MM.1S (cell line): Measurements from ENCODE around the gene NFKB1.

Experiments
- DNase-seq: peaks from one replicate; pipeline ENCODE4 v3.0.0-alpha.2; 2015
- H2AFZ ChIP-seq: fragments of 300-600 bp; sonication (generic); 2 replicates; pipeline ENCODE4 v1.6.0; 2016; ENCODE audit warnings: antibody characterized with exemption, low read length
- H3F3A ChIP-seq: fragments of 300-600 bp; sonication (generic); 2 replicates; pipeline ENCODE4 v1.6.1; 2016; ENCODE audit warnings: mild to moderate bottlenecking, antibody characterized with exemption, low read length, moderate library complexity, mixed read lengths; ENCODE audit not compliant: insufficient read depth
- H3K27ac ChIP-seq: fragments of 300-600 bp; sonication (generic); 2 replicates; pipeline ENCODE4 v1.5.1; 2016; ENCODE audit warnings: mild to moderate bottlenecking, low read length
- H3K27me3 ChIP-seq: fragments of 300-600 bp; sonication (generic); replicated peaks from 2 replicates; pipeline ENCODE4 v1.6.0; 2016; ENCODE audit warnings: low read length; ENCODE audit not compliant: insufficient read depth
- H3K36me3 ChIP-seq: fragments of 300-600 bp; sonication (generic); replicated peaks from 2 replicates; pipeline ENCODE4 v1.6.1; 2016; ENCODE audit warnings: mild to moderate bottlenecking, low read length, mixed read lengths; ENCODE audit not compliant: insufficient read depth
- H3K4me1 ChIP-seq: fragments of 300-600 bp; sonication (generic); 2 replicates; pipeline ENCODE4 v1.6.1; 2016; ENCODE audit warnings: low read length, mixed read lengths
- H3K4me2 ChIP-seq: fragments of 300-600 bp; sonication (generic); 2 replicates; pipeline ENCODE4 v1.6.0; 2016; ENCODE audit warnings: low read depth, low read length
- H3K4me3 ChIP-seq: fragments of 300-600 bp; sonication (generic); 2 replicates; pipeline ENCODE4 v1.5.1; 2016; ENCODE audit warnings: low read length, mixed read lengths
- H3K79me2 ChIP-seq: fragments of 300-600 bp; sonication (generic); 2 replicates; pipeline ENCODE4 v1.6.1; 2016; ENCODE audit warnings: mixed run types, low read length, mixed read lengths
- H3K9ac ChIP-seq: fragments of 300-600 bp; sonication (generic); 2 replicates; pipeline ENCODE4 v1.6.1; 2016; ENCODE audit warnings: low read length, mixed read lengths
- H3K9me2 ChIP-seq: fragments of 300-600 bp; sonication (generic); replicated peaks from 2 replicates; pipeline ENCODE4 v1.6.1; 2016; ENCODE audit warnings: mild to moderate bottlenecking, low read length, mixed read lengths; ENCODE audit not compliant: insufficient read depth
- H3K9me3 ChIP-seq: fragments of 300-600 bp; sonication (generic); replicated peaks from 2 replicates; pipeline ENCODE4 v1.6.1; 2016; ENCODE audit warnings: mild to moderate bottlenecking, low read length, mixed read lengths; ENCODE audit not compliant: insufficient read depth
- H4K20me1 ChIP-seq: fragments of 300-600 bp; sonication (generic); 2 replicates; pipeline ENCODE4 v1.6.1; 2016; ENCODE audit warnings: mild to moderate bottlenecking, low read length, moderate library complexity, mixed read lengths; ENCODE audit not compliant: insufficient read depth
- CTCF ChIP-seq: fragments of 300-600 bp; sonication (generic); IDR thresholded peaks from 2 replicates; pipeline ENCODE4 v1.5.1; 2016; ENCODE audit warnings: antibody characterized with exemption, low read length, mixed read lengths
- EZH2 ChIP-seq: fragments of 300-600 bp; sonication (generic); optimal IDR thresholded peaks from 2 replicates; pipeline ENCODE3; 2017; ENCODE audit warnings: low read depth, mild to moderate bottlenecking, antibody characterized with exemption, low read length, mixed read lengths
- EZH2phosphoT487 ChIP-seq: fragments of 300-600 bp; sonication (generic); IDR thresholded peaks from 2 replicates; pipeline ENCODE4 v1.6.1; 2018; ENCODE audit warnings: antibody characterized with exemption, low read length

Gene NFKB1

GRCh38 chr4:102514298-102514964 is 13.3 kb downstream of the NFKB1 start:
- Histone ChIP-seq H3K4me3 (no peak overlapping the region), H3K9me2 (no peaks in the 10 kb centered on the region), H3K4me1 (no peaks in the 10 kb centered on the region), H4K20me1 (peaks cover 29% of the 10 kb centered on the region), H3F3A (no peaks in the 10 kb centered on the region), H3K79me2 (peaks cover 95% of the 10 kb centered on the region), H3K9ac (no peak overlapping the region), H2AFZ (no peak overlapping the region), H3K4me2 (no peak overlapping the region), H3K9me3 (no peaks in the 10 kb centered on the region), H3K27me3 (no peaks in the 10 kb centered on the region), H3K36me3 (0 out of 2 replicates have a peak, but pooled peaks cover 3% of the 10 kb centered on the region), H3K27ac (no peak overlapping the region)
- no peak for TF ChIP-seq EZH2phosphoT487
- no peak for TF ChIP-seq CTCF
- no peak for TF ChIP-seq EZH2
- no peak for DNase-seq

- Histone ChIP-seq H3F3A (no peaks in the 10 kb centered on the region), H3K36me3 (0 out of 2 replicates have a peak, but pooled peaks cover 3% of the 10 kb centered on the region), H3K4me1 (no peaks in the 10 kb centered on the region), H3K9ac (no peak overlapping the region), H3K27ac (no peak overlapping the region), H2AFZ (no peak overlapping the region), H3K9me2 (no peaks in the 10 kb centered on the region), H3K4me2 (no peak overlapping the region), H3K9me3 (no peaks in the 10 kb centered on the region), H3K4me3 (no peak overlapping the region), H3K79me2 (peaks cover 95% of the 10 kb centered on the region), H3K27me3 (no peaks in the 10 kb centered on the region), H4K20me1 (peaks cover 38% of the 10 kb centered on the region)
- TF ChIP-seq CTCF (no peak), EZH2 (no peak)
- DNase-seq, result no peak
Observed at GRCh38 chr4:102517753-102518152, 16.6 kb downstream of the NFKB1 start.

GRCh38 chr4:102518703-102519131 is 17.6 kb downstream of the NFKB1 start:
- peaks cover 38% of the 10 kb centered on the region for H4K20me1 ChIP-seq
- no peak overlapping the region for H2AFZ ChIP-seq
- TF ChIP-seq EZH2, result no peak
- TF ChIP-seq CTCF, result no peak
- no peak for TF ChIP-seq EZH2phosphoT487
- 0 out of 2 replicates have a peak, but pooled peaks cover 3% of the 10 kb centered on the region for H3K36me3 ChIP-seq
- H3K79me2 ChIP-seq, result peaks cover 95% of the 10 kb centered on the region
- no peaks in the 10 kb centered on the region for H3K27me3 ChIP-seq
- H3K9ac ChIP-seq, result no peak overlapping the region
- H3K4me1 ChIP-seq, result no peaks in the 10 kb centered on the region
- H3K27ac ChIP-seq, result no peak overlapping the region
- H3K9me3 ChIP-seq, result no peaks in the 10 kb centered on the region
- H3K9me2 ChIP-seq, result no peaks in the 10 kb centered on the region
- no peak overlapping the region for H3K4me2 ChIP-seq
- H3K4me3 ChIP-seq, result no peak overlapping the region
- no peaks in the 10 kb centered on the region for H3F3A ChIP-seq
- no peak for DNase-seq
